Keratinocyte (primary cell): ENCODE measurements around the gene ACVR1. TPM values are rescaled to one million over a fixed set of nuclear protein-coding genes. Genes with fewer than 3 reads are reported as not detected.

Experiments used
- DNase-seq: peaks from one replicate; pipeline ENCODE4 v3.0.0-alpha.2; 2011; ENCODE audit warnings: low read depth, missing footprints, low spot score
- FAIRE-seq: peaks from 2 replicates; lab custom pipeline; 2011; peaks lifted over from hg19 to GRCh38; lab: Jason Lieb, UNC
- H2AFZ ChIP-seq: 2 replicates; pipeline ENCODE4 v1.6.0; 2012; ENCODE audit warnings: low read length, control low read depth, inconsistent platforms; ENCODE audit not compliant: control insufficient read depth
- H3K27ac ChIP-seq: 2 replicates; pipeline ENCODE4 v1.5.1; 2011; ENCODE audit warnings: low read length; ENCODE audit not compliant: control insufficient read depth, insufficient read depth
- H3K27me3 ChIP-seq: 3 replicates; pipeline ENCODE4 v1.6.0; 2011; ENCODE audit warnings: low read length; ENCODE audit not compliant: control insufficient read depth, insufficient read depth; ENCODE audit errors: extremely low read depth
- H3K36me3 ChIP-seq, 2 experiments: 2 replicates in 1 of 2; 3 replicates in 1 of 2; pipeline ENCODE4 v1.5.1; 2011; ENCODE audit warnings: low read length in 2 of 2, mild to moderate bottlenecking in 1 of 2; ENCODE audit not compliant: control insufficient read depth in 2 of 2, insufficient read depth in 2 of 2; ENCODE audit errors: extremely low read depth in 1 of 2
- H3K4me1 ChIP-seq: 3 replicates; pipeline ENCODE4 v1.5.1; 2011; ENCODE audit warnings: low read length; ENCODE audit not compliant: control insufficient read depth, insufficient read depth; ENCODE audit errors: extremely low read depth
- H3K4me2 ChIP-seq: 3 replicates; pipeline ENCODE4 v1.6.0; 2011; ENCODE audit warnings: low read depth, low read length; ENCODE audit not compliant: control insufficient read depth, insufficient read depth; ENCODE audit errors: extremely low read depth
- H3K4me3 ChIP-seq, 3 experiments: fragments of 200-600 bp in 1 of 3; sonication (generic) in 1 of 3; 2 replicates in 2 of 3; 3 replicates in 1 of 3; pipeline ENCODE4 v1.5.1; 2011 to 2016; ENCODE audit warnings: low read length in 3 of 3, mild to moderate bottlenecking in 3 of 3, control low read depth in 2 of 3, inconsistent platforms in 1 of 3, low read depth in 1 of 3, mixed read lengths in 1 of 3, mixed run types in 1 of 3, moderate library complexity in 1 of 3; ENCODE audit not compliant: control insufficient read depth in 2 of 3, insufficient read depth in 2 of 3; ENCODE audit errors: extremely low read depth in 1 of 3
- H3K79me2 ChIP-seq: 2 replicates; pipeline ENCODE4 v1.6.0; 2012; ENCODE audit warnings: low read length; ENCODE audit not compliant: control insufficient read depth, insufficient read depth
- H3K9ac ChIP-seq: 3 replicates; pipeline ENCODE4 v1.6.0; 2011; ENCODE audit warnings: low read length; ENCODE audit not compliant: control insufficient read depth, insufficient read depth; ENCODE audit errors: extremely low read depth
- H3K9me1 ChIP-seq: 3 replicates; pipeline ENCODE4 v1.6.0; 2011; ENCODE audit warnings: low read length; ENCODE audit not compliant: control insufficient read depth, insufficient read depth; ENCODE audit errors: extremely low read depth
- H3K9me3 ChIP-seq: 2 replicates; pipeline ENCODE4 v1.5.1; 2012; ENCODE audit warnings: low read depth, low read length; ENCODE audit not compliant: control insufficient read depth
- H4K20me1 ChIP-seq: 3 replicates; pipeline ENCODE4 v1.6.0; 2011; ENCODE audit warnings: low read length; ENCODE audit not compliant: control insufficient read depth, insufficient read depth; ENCODE audit errors: extremely low read depth
- EZH2 ChIP-seq: IDR thresholded peaks from one replicate; pipeline ENCODE4 v1.6.1; 2012; ENCODE audit warnings: inconsistent platforms, mild to moderate bottlenecking, low read length, moderate library complexity
- dilution Hi-C: fragments of 300-500 bp; cut with MboI; formaldehyde crosslinking; loops from one replicate; pipeline ENCODE4 v1.7.0; 2020; ENCODE audit warnings: low sequenced_read_pairs; ENCODE audit not compliant: extremely low pct_ligation_motif_present
- polyA plus RNA-seq, 5 experiments: library from polyadenylated mRNA; depleted of rRNA in 3 of 5; stranded (reverse) in 3 of 5; stranded (forward) in 1 of 5; unstranded in 1 of 5; fragments of >200 nt; gene quantifications; 1 replicate in 1 of 5; 2 replicates in 3 of 5; 3 replicates in 1 of 5; pipeline versions ENCODE4 v1.2.1 to v1.2.3, GENCODE V29; 2011 to 2012; ENCODE audit warnings: missing spikeins in 2 of 5, low read depth in 1 of 5, low replicate concordance in 1 of 5
- TF ChIP-seq, protein P1 (sequence below), 3 experiments: IDR thresholded peaks in 1 of 3; conservative IDR thresholded peaks in 1 of 3; optimal IDR thresholded peaks in 1 of 3; 2 replicates in 2 of 3; 3 replicates in 1 of 3; pipeline versions ENCODE3 to v1.5.1; 2011; ENCODE audit warnings: low read length in 3 of 3, mild to moderate bottlenecking in 3 of 3, moderate library complexity in 2 of 3, control low read depth in 1 of 3, inconsistent platforms in 1 of 3; ENCODE audit not compliant: insufficient read depth in 2 of 3; ENCODE audit errors: extremely low read depth in 1 of 3

The ACVR1 gene
- polyA plus RNA-seq, 1 donor (not counting 4 experiments of a cell fraction or from before 2014, with no cell fraction given), result 30.8 TPM

DNA sequence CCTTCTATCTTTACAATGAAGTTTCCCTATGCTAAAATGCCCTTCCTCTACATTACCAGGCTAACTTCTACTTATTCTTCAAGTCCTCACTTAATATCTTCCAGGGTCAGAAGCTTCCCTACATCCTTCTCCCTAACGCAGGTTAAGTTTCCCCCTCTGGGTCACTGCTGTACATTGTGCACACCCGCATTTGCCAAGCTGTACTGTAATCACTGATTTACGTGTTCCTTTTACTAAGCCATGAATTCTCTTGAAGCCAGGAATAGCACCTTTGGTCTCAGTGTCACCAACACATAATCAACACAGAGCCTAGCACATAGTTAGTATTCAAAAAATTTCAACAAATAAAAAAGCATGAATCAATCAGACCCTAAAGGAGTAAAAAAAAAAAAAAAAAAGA lies 22.3 kb downstream of the ACVR1 start:
- Histone ChIP-seq H3K4me1 (peaks cover 17% of the 10 kb centered on the region), H3K27me3 (no peaks in the 10 kb centered on the region), H4K20me1 (no peaks in the 10 kb centered on the region), H3K9me3 (no peaks in the 10 kb centered on the region), H3K27ac (no peak overlapping the region), H3K79me2 (peaks cover 24% of the 10 kb centered on the region), H3K36me3 (peaks cover 0 to 2% of the 10 kb centered on the region in 2 experiments), H3K4me3 (no peak overlapping the region), H2AFZ (no peak overlapping the region), H3K9ac (no peak overlapping the region), H3K9me1 (peaks cover 4% of the 10 kb centered on the region), H3K4me2 (no peak overlapping the region)
- no peak for FAIRE-seq
- no peak for TF ChIP-seq EZH2
- TF ChIP-seq, protein P1, sequence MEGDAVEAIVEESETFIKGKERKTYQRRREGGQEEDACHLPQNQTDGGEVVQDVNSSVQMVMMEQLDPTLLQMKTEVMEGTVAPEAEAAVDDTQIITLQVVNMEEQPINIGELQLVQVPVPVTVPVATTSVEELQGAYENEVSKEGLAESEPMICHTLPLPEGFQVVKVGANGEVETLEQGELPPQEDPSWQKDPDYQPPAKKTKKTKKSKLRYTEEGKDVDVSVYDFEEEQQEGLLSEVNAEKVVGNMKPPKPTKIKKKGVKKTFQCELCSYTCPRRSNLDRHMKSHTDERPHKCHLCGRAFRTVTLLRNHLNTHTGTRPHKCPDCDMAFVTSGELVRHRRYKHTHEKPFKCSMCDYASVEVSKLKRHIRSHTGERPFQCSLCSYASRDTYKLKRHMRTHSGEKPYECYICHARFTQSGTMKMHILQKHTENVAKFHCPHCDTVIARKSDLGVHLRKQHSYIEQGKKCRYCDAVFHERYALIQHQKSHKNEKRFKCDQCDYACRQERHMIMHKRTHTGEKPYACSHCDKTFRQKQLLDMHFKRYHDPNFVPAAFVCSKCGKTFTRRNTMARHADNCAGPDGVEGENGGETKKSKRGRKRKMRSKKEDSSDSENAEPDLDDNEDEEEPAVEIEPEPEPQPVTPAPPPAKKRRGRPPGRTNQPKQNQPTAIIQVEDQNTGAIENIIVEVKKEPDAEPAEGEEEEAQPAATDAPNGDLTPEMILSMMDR (optimal IDR thresholded peaks at IDR 0.05 in 1 of 3, IDR thresholded peaks at IDR 0.05 in 1 of 3, conservative IDR thresholded peaks at IDR 0.05 in 1 of 3; ENCODE audit: extremely low read depth in 1 of 3, insufficient read depth in 2 of 3, low read length in 3 of 3), result no peak
- no peak for DNase-seq
- dilution Hi-C loops, result no loop called here

DNA sequence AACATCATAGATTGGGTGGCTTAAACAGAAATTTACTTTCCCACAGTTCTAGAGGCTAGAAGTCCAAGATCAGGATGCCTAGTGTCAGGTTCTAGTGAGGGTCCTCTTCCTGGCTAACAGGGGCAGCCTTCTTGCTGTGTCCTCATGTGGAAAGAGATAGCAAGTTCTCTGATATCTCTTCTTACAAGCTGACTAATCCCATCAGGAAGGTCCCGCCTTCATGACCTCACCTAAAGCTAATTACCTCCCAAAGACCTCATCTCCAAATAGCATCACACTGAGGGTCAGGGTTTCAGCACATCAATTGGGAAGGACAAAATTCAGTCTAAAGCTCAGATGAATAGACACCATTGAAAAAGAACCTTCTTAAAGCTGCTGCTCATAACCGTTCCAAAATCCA lies 22.9 kb downstream of the ACVR1 start:
- Histone ChIP-seq H3K4me2 (no peak overlapping the region), H3K4me3 (no peak overlapping the region), H3K27ac (no peak overlapping the region), H3K4me1 (peaks cover 17% of the 10 kb centered on the region), H2AFZ (no peak overlapping the region), H3K9me3 (no peaks in the 10 kb centered on the region), H3K9me1 (peaks cover 4% of the 10 kb centered on the region), H3K36me3 (peaks cover 0 to 4% of the 10 kb centered on the region in 2 experiments), H3K27me3 (no peaks in the 10 kb centered on the region), H3K9ac (no peak overlapping the region), H3K79me2 (peaks cover 27% of the 10 kb centered on the region), H4K20me1 (no peaks in the 10 kb centered on the region)
- TF ChIP-seq, protein P1 (optimal IDR thresholded peaks at IDR 0.05 in 1 of 3, IDR thresholded peaks at IDR 0.05 in 1 of 3, conservative IDR thresholded peaks at IDR 0.05 in 1 of 3; ENCODE audit: extremely low read depth in 1 of 3, insufficient read depth in 2 of 3, low read length in 3 of 3), result no peak
- TF ChIP-seq EZH2, result no peak
- DNase-seq (no peak), FAIRE-seq (no peak)
- dilution Hi-C loops, result no loop called here
